ENCODE results near the gene AFF3.

DNA sequence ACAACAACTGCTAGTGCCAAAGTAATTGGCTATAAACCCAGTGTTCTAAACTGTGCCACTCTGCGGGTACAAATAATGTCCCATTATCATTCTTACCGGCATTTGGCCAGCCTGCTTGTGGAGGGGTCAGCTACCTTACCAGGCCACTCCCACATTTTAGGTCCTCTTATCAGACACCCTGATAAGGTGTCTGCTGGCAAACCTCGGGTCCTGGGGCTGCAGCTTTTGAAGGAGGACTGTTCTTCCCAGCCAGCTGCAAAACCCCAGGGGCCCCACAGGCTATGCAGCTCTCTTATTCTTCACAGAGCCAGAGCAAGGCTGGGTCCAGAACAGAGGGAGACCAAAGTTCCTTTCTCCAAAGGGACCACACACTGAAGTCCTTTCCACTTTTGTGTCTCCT is 394.5 kb downstream of the AFF3 start:
- TF ChIP-seq POLR2A (IDR thresholded peaks at IDR 0.05): no peak
- TF ChIP-seq, protein P1, sequence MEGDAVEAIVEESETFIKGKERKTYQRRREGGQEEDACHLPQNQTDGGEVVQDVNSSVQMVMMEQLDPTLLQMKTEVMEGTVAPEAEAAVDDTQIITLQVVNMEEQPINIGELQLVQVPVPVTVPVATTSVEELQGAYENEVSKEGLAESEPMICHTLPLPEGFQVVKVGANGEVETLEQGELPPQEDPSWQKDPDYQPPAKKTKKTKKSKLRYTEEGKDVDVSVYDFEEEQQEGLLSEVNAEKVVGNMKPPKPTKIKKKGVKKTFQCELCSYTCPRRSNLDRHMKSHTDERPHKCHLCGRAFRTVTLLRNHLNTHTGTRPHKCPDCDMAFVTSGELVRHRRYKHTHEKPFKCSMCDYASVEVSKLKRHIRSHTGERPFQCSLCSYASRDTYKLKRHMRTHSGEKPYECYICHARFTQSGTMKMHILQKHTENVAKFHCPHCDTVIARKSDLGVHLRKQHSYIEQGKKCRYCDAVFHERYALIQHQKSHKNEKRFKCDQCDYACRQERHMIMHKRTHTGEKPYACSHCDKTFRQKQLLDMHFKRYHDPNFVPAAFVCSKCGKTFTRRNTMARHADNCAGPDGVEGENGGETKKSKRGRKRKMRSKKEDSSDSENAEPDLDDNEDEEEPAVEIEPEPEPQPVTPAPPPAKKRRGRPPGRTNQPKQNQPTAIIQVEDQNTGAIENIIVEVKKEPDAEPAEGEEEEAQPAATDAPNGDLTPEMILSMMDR (IDR thresholded peaks at IDR 0.05 in 8 of 11, conservative IDR thresholded peaks at IDR 0.05 in 3 of 11): no peak

Measured in spleen (tissue), 7 donors.